SIG-M5 treated with dmso at 0.1 percent for 504 hours (cell line): ENCODE results near the gene AGR2.

ENCODE experiments used
- DNase-seq: peaks from one replicate; lab custom pipeline; 2025; ENCODE audit not compliant: unreplicated experiment; lab: John Stamatoyannopoulos, UW

Gene AGR2

DNA sequence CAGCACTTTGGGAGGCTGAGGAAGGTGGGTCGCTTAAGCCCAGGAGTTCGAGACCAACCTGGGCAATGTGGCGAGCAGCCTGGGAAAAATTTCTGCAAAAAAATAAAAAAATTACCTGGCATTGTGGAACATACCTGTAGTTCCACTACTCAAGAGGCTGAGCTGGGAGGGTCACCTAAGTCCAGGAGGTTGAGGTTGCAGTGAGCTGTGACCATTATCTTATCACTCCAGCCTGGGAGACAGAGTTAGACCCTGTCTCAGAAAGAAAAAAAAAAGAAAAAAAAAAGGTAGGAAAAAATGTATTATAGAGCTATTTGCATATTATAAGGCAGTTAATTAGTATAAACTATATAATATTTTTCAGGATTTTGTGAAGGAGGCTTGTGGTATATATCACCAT lies 62.3 kb downstream of the AGR2 start:
- DNase-seq, result no peak
